Smooth muscle cell (in vitro differentiated cells): ENCODE data around the gene NFKBIE. TPM values are rescaled to one million over a fixed set of nuclear protein-coding genes. Genes with fewer than 3 reads are reported as not detected.
A peak's percentile ranks its signal among the peaks of the same experiment; 100 is the strongest.

Experiments
- DNase-seq: peaks from one replicate; lab custom pipeline; 2025; ENCODE audit not compliant: unreplicated experiment; lab: John Stamatoyannopoulos, UW
- H2AFZ ChIP-seq: fragments of 200-600 bp; sonication (generic); 2 replicates; pipeline ENCODE4 v1.6.0; 2016; ENCODE audit warnings: antibody characterized with exemption, low read depth, mild to moderate bottlenecking
- H3F3A ChIP-seq: fragments of 200-600 bp; sonication (generic); 2 replicates; pipeline ENCODE4 v1.6.0; 2017; ENCODE audit warnings: antibody characterized with exemption, low read depth
- H3K27ac ChIP-seq: fragments of 200-600 bp; sonication (generic); 2 replicates; pipeline ENCODE4 v1.5.1; 2016; ENCODE audit warnings: low read depth, mild to moderate bottlenecking
- H3K27me3 ChIP-seq: fragments of 200-600 bp; sonication (generic); 2 replicates; pipeline ENCODE4 v1.6.1; 2016; ENCODE audit warnings: low read depth, mild to moderate bottlenecking
- H3K36me3 ChIP-seq: fragments of 200-600 bp; sonication (generic); 2 replicates; pipeline ENCODE4 v1.5.1; 2016; ENCODE audit warnings: low read depth
- H3K4me1 ChIP-seq: fragments of 200-600 bp; sonication (generic); 2 replicates; pipeline ENCODE4 v1.5.1; 2016; ENCODE audit warnings: low read depth
- H3K4me2 ChIP-seq: fragments of 200-600 bp; sonication (generic); 2 replicates; pipeline ENCODE4 v1.6.0; 2016; ENCODE audit warnings: mild to moderate bottlenecking
- H3K4me3 ChIP-seq: fragments of 200-600 bp; sonication (generic); 2 replicates; pipeline ENCODE4 v1.5.1; 2016; ENCODE audit warnings: mild to moderate bottlenecking
- H3K79me2 ChIP-seq: fragments of 200-600 bp; sonication (generic); 2 replicates; pipeline ENCODE4 v1.6.0; 2016; ENCODE audit warnings: low read depth, mild to moderate bottlenecking
- H3K9ac ChIP-seq: fragments of 200-600 bp; sonication (generic); 2 replicates; pipeline ENCODE4 v1.6.0; 2016; ENCODE audit warnings: low read depth
- H3K9me3 ChIP-seq: fragments of 200-600 bp; sonication (generic); replicated peaks from 2 replicates; pipeline ENCODE4 v1.5.1; 2016; ENCODE audit warnings: low read depth
- H4K20me1 ChIP-seq: fragments of 200-600 bp; sonication (generic); 2 replicates; pipeline ENCODE4 v1.6.0; 2016; ENCODE audit warnings: low read depth
- CTCF ChIP-seq: fragments of 200-600 bp; sonication (generic); IDR thresholded peaks from 2 replicates; pipeline ENCODE4 v1.5.1; 2017; ENCODE audit warnings: borderline replicate concordance, mild to moderate bottlenecking, antibody characterized with exemption; ENCODE audit not compliant: insufficient read depth, poor library complexity, severe bottlenecking
- WGBS: methylation state at CpG from one replicate; pipeline ENCODE4 v1.1.7; 2016; ENCODE audit warnings: low lambda C conversion rate; 5-methylcytosine and 5-hydroxymethylcytosine counted together
- polyA plus RNA-seq: library from polyadenylated mRNA; unstranded; fragments of >200 nt; fragmentation: Nextera tagmentation; extraction: Ambion mirVana; gene quantifications from 2 replicates; pipeline ENCODE4 v1.2.1, GENCODE V29; 2016
- total RNA-seq: library from RNA; depleted of rRNA; stranded (reverse); fragments of >200 nt; gene quantifications from 2 replicates; pipeline ENCODE4 v1.2.3, GENCODE V29; 2014

NFKBIE gene
- total and polyA plus RNA-seq, 2 experiments from 2014 or later = 7.0 to 12.3 TPM

GRCh38 chr6:44245912-44246662 is 19.3 kb downstream of the NFKBIE start:
- peak overlapping the region; percentile 89 for H3K4me3 ChIP-seq
- peak; percentile 75 for DNase-seq
- WGBS = 3% methylated on average over 60 of the region's 62 CpGs
- H3K36me3 ChIP-seq = peaks cover 12% of the 10 kb centered on the region
- H3K4me1 ChIP-seq = peaks cover 29% of the 10 kb centered on the region
- H3K9ac ChIP-seq = peak overlapping the region; percentile 93
- H2AFZ ChIP-seq = peak overlapping the region; percentile 99
- peaks cover 42% of the 10 kb centered on the region for H3K79me2 ChIP-seq
- peaks cover 25% of the 10 kb centered on the region for H3F3A ChIP-seq
- no peaks in the 10 kb centered on the region for H3K27me3 ChIP-seq
- no peaks in the 10 kb centered on the region for H3K9me3 ChIP-seq
- peak; percentile 20 for TF ChIP-seq CTCF
- H4K20me1 ChIP-seq = peaks cover 41% of the 10 kb centered on the region
- peak overlapping the region; percentile 93 for H3K4me2 ChIP-seq
- peak overlapping the region; percentile 90 for H3K27ac ChIP-seq

GRCh38 chr6:44245391-44245911 is 19.9 kb downstream of the NFKBIE start:
- peak overlapping the region; percentile 93 for H3K4me2 ChIP-seq
- peaks cover 35% of the 10 kb centered on the region for H4K20me1 ChIP-seq
- H3K9me3 ChIP-seq = no peaks in the 10 kb centered on the region
- H3K27me3 ChIP-seq = no peaks in the 10 kb centered on the region
- peaks cover 29% of the 10 kb centered on the region for H3K4me1 ChIP-seq
- peaks cover 10% of the 10 kb centered on the region for H3K36me3 ChIP-seq
- 80% methylated on average over 11 of the region's 12 CpGs for WGBS
- peaks cover 35% of the 10 kb centered on the region for H3K79me2 ChIP-seq
- peak overlapping the region; percentile 89 for H3K4me3 ChIP-seq
- no peak for DNase-seq
- peaks cover 19% of the 10 kb centered on the region for H3F3A ChIP-seq
- no peak for TF ChIP-seq CTCF
- H3K27ac ChIP-seq = peak overlapping the region; percentile 90
- H2AFZ ChIP-seq = no peak overlapping the region
- no peak overlapping the region for H3K9ac ChIP-seq

GRCh38 chr6:44243345-44243744 is 22.0 kb downstream of the NFKBIE start:
- Histone ChIP-seq H3F3A (peaks cover 5% of the 10 kb centered on the region), H3K4me3 (no peak overlapping the region), H3K36me3 (no peaks in the 10 kb centered on the region), H3K4me2 (no peak overlapping the region), H3K4me1 (peaks cover 14% of the 10 kb centered on the region), H3K27ac (no peak overlapping the region), H4K20me1 (peaks cover 14% of the 10 kb centered on the region), H3K27me3 (no peaks in the 10 kb centered on the region), H3K9ac (no peak overlapping the region), H2AFZ (no peak overlapping the region), H3K9me3 (no peaks in the 10 kb centered on the region), H3K79me2 (peaks cover 14% of the 10 kb centered on the region)
- DNase-seq = no peak
- TF ChIP-seq CTCF = no peak
- WGBS = 72% methylated on average over 7 of the region's 7 CpGs
